ENCODE data around the gene BANK1.

The BANK1 gene

DNA sequence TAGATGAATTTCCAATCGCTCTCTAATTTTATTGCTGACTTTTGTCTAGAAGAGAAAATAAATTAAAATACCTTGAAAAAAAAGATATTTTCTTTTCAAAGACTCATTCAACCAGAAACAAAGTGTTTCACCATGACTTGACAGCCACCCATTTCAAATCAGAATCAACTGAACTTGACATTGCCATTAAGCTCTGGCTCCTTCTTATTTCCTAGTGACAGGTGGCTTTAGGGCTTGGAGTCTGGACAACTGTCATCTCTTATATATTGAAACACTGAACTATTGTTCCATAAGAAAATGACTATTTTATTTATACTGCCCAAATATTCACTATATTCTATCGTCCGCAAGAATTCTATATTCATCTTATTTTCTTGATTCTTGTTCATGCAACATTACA lies 325.6 kb downstream of the BANK1 start:
- no peak for DNase-seq (ENCODE audit: low read depth, low spot score)

DNA sequence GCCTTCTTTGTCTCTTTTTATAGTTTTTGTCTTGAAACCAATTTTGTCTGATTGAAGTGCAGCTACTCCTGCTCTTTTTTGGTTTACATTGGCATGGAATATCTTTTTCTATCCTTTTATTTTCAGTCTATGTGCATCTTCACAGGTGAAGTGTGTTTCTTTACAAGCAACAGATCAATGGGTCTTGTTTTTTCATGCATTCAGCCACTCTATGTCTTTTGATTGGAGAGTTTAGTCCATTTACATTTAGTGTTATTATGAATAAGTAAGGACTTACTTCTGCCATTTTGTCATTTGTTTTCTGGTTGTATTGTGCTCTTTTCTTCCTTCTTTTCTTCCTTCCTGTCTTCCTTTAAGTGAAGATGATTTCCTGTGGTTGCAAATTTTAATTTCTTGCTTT lies 330.3 kb downstream of the BANK1 start:
- no peak for DNase-seq (ENCODE audit: low read depth, low spot score)

All from ELF-1 (cell line).